ENCODE measurements around the gene CCL11.

GRCh38 chr17:34252095-34252443 lies 33.5 kb upstream of the CCL11 start:
- TF ChIP-seq POLR2A (IDR thresholded peaks at IDR 0.05) (no peak), CTCF (IDR thresholded peaks at IDR 0.05) (no peak)
